B cell (primary cell): Measurements from ENCODE around the gene GLIS1. TPM values are rescaled to one million over a fixed set of nuclear protein-coding genes. Genes with fewer than 3 reads are reported as not detected.

Experiments
- ATAC-seq: fragments of 200-7000 bp; cut with Tn5 transposase; one replicate; pipeline ENCODE4 v1.10.0; 2021; ENCODE audit warnings: low read depth, mild to moderate bottlenecking, moderate number of reproducible peaks, moderate library complexity
- CTCF ChIA-PET: fragments of 350-600 bp; sonication (Branson Sonifier 250); formaldehyde crosslinking; loops from one replicate; lab custom pipeline; 2021; ENCODE audit warnings: antibody characterized with exemption, inconsistent platforms; lab: Charles Lee
- POLR2A ChIA-PET: fragments of 350-600 bp; sonication (Branson Sonifier 250); formaldehyde crosslinking; loops from one replicate; lab custom pipeline; 2021; ENCODE audit warnings: antibody characterized with exemption; lab: Charles Lee
- DNase-seq: peaks from one replicate; pipeline ENCODE4 v3.0.0; 2013
- H2AFZ ChIP-seq: 2 replicates; pipeline ENCODE4 v1.6.1; 2012; ENCODE audit warnings: mild to moderate bottlenecking, low read depth, low read length; ENCODE audit not compliant: insufficient read depth, poor library complexity, severe bottlenecking
- H3K27ac ChIP-seq, 2 donors: 1 replicate in 1 of 2; 2 replicates in 1 of 2; pipeline ENCODE4 v1.5.1; 2012 to 2013; ENCODE audit warnings: low read length in 2 of 2, mild to moderate bottlenecking in 2 of 2, moderate library complexity in 1 of 2
- H3K27me3 ChIP-seq, 4 experiments: fragments of 200-600 bp in 1 of 4; sonication (generic) in 1 of 4; replicated peaks in 1 of 4; 1 replicate in 2 of 4; 2 replicates in 2 of 4; pipeline versions ENCODE4 v1.6.1 to v1.7.0; 2013 to 2016; ENCODE audit warnings: low read length in 3 of 4, mild to moderate bottlenecking in 2 of 4, mixed read lengths in 1 of 4, moderate library complexity in 1 of 4; ENCODE audit not compliant: insufficient read depth in 4 of 4, control insufficient read depth in 3 of 4; ENCODE audit errors: control extremely low read depth in 1 of 4
- H3K36me3 ChIP-seq, 2 experiments: replicated peaks in 1 of 2; 1 replicate in 1 of 2; 2 replicates in 1 of 2; pipeline versions ENCODE4 v1.6.1 to v1.7.1; 2013; ENCODE audit warnings: low read length in 1 of 2; ENCODE audit not compliant: insufficient read depth in 2 of 2, control insufficient read depth in 1 of 2; ENCODE audit errors: control extremely low read depth in 1 of 2, extremely low read depth in 1 of 2
- H3K4me1 ChIP-seq, 2 donors: fragments of 200-600 bp in 1 of 2; sonication (generic) in 1 of 2; 1 replicate in 1 of 2; 2 replicates in 1 of 2; pipeline versions ENCODE4 v1.5.1 to v1.6.1; 2013 to 2017; ENCODE audit warnings: low read length in 2 of 2; ENCODE audit not compliant: control insufficient read depth in 2 of 2, insufficient read depth in 2 of 2
- H3K4me2 ChIP-seq: replicated peaks from 2 replicates; pipeline ENCODE3; 2012; ENCODE audit warnings: mild to moderate bottlenecking, low read depth, low read length; ENCODE audit not compliant: poor library complexity, severe bottlenecking
- H3K4me3 ChIP-seq, 5 experiments: fragments of 200-600 bp in 1 of 5; sonication (generic) in 1 of 5; 1 replicate in 3 of 5; 2 replicates in 2 of 5; pipeline versions ENCODE4 v1.5.1 to v1.7.0; 2011 to 2016; ENCODE audit warnings: low read length in 4 of 5, mild to moderate bottlenecking in 4 of 5, low read depth in 2 of 5, control low read depth in 1 of 5, moderate library complexity in 1 of 5; ENCODE audit not compliant: insufficient read depth in 1 of 5; ENCODE audit errors: control extremely low read depth in 1 of 5, extremely low read depth in 1 of 5
- H3K79me2 ChIP-seq: fragments of 200-600 bp; sonication (generic); one replicate; pipeline ENCODE4 v1.6.0; 2016; ENCODE audit warnings: low read length; ENCODE audit not compliant: control insufficient read depth, insufficient read depth
- H3K9ac ChIP-seq: fragments of 200-600 bp; sonication (generic); 2 replicates; pipeline ENCODE4 v1.6.1; 2017; ENCODE audit warnings: mild to moderate bottlenecking, low read length, moderate library complexity
- H3K9me3 ChIP-seq, 3 donors: one replicate each; pipeline versions ENCODE4 v1.6.1 to v1.7.1; 2013; ENCODE audit warnings: low read length in 2 of 3; ENCODE audit not compliant: control insufficient read depth in 2 of 3, insufficient read depth in 1 of 3; ENCODE audit errors: control extremely low read depth in 1 of 3
- H4K20me1 ChIP-seq: 2 replicates; pipeline ENCODE4 v1.6.0; 2012; ENCODE audit warnings: mild to moderate bottlenecking, low read length; ENCODE audit not compliant: insufficient read depth, control insufficient read depth, poor library complexity, severe bottlenecking
- H3K27ac Mint-ChIP-seq: one replicate; pipeline ENCODE4 v1.8.0; 2021; ENCODE audit warnings: mixed read lengths
- H3K27me3 Mint-ChIP-seq: one replicate; pipeline ENCODE4 v1.8.0; 2021; ENCODE audit warnings: mixed read lengths
- H3K4me1 Mint-ChIP-seq: one replicate; pipeline ENCODE4 v1.8.0; 2021; ENCODE audit warnings: mixed read lengths
- H3K4me3 Mint-ChIP-seq: one replicate; pipeline ENCODE4 v1.8.0; 2021; ENCODE audit warnings: mixed read lengths
- H3K9me3 Mint-ChIP-seq: one replicate; pipeline ENCODE4 v1.8.0; 2022; ENCODE audit warnings: mixed read lengths; ENCODE audit not compliant: insufficient read depth
- CTCF ChIP-seq: fragments of 200-600 bp; IDR thresholded peaks from one replicate; pipeline ENCODE4 v1.8.0; 2022; ENCODE audit warnings: antibody characterized with exemption, mild to moderate bottlenecking
- EZH2 ChIP-seq: IDR thresholded peaks from 2 replicates; pipeline ENCODE4 v1.6.1; 2012; ENCODE audit warnings: borderline replicate concordance, low read depth, mild to moderate bottlenecking, moderate library complexity, low read length; ENCODE audit not compliant: insufficient read depth, poor library complexity, severe bottlenecking
- WGBS: methylation state at CpG from one replicate; pipeline ENCODE4 v1.1.5; 2013; ENCODE audit warnings: missing lambda C conversion rate; ENCODE audit not compliant: insufficient coverage; 5-methylcytosine and 5-hydroxymethylcytosine counted together
- intact Hi-C: fragments of 100-400 bp; cut with micrococcal nuclease; formaldehyde crosslinking; loops from one replicate; pipeline ENCODE4 v1.10.0; 2022
- polyA plus RNA-seq: library from polyadenylated mRNA; depleted of rRNA; stranded (reverse); fragments of >200 nt; gene quantifications from 2 replicates; pipeline ENCODE4 v1.2.3, GENCODE V29; 2012
- total RNA-seq, 2 donors: library from RNA; stranded (reverse); fragments of 120-200 nt in 1 of 2; gene quantifications; 1 replicate in 1 of 2; 2 replicates in 1 of 2; pipeline versions ENCODE4 v1.2.3 to v1.2.4, GENCODE V29; 2013 to 2022

Gene GLIS1
- total and polyA plus RNA-seq, 2 donors (not counting 1 experiment from before 2014, with no cell fraction given), result not detected

GRCh38 chr1:53702341-53702740, 36.6 kb downstream of the GLIS1 start:
- TF ChIP-seq EZH2 (no peak), CTCF (no peak)
- ATAC-seq, result no peak
- H3K9me3 Mint-ChIP-seq, result no peaks in the 10 kb centered on the region
- H3K27ac ChIP-seq, result no peak overlapping the region
- H3K9ac ChIP-seq, result no peak overlapping the region
- intact Hi-C loops, result no loop called here
- H3K27me3 ChIP-seq, result no peaks in the 10 kb centered on the region
- H3K4me1 Mint-ChIP-seq, result no peaks in the 10 kb centered on the region
- no peaks in the 10 kb centered on the region for H3K36me3 ChIP-seq
- no peaks in the 10 kb centered on the region for H3K79me2 ChIP-seq
- H3K4me3 Mint-ChIP-seq, result no peak overlapping the region
- H2AFZ ChIP-seq, result no peak overlapping the region
- H3K4me1 ChIP-seq, result no peaks in the 10 kb centered on the region
- DNase-seq, result no peak
- H3K4me2 ChIP-seq, result no peak overlapping the region
- H3K27me3 Mint-ChIP-seq, result peaks cover 14% of the 10 kb centered on the region
- no peak overlapping the region for H3K4me3 ChIP-seq
- no peak overlapping the region for H3K27ac Mint-ChIP-seq
- H4K20me1 ChIP-seq, result no peaks in the 10 kb centered on the region
- WGBS, result 83% methylated on average over 6 of the region's 8 CpGs
- ChIA-PET CTCF (no interaction called here), POLR2A (no interaction called here)
- H3K9me3 ChIP-seq, result peaks cover 0 to 7% (median 0%) of the 10 kb centered on the region in 3 donors

- no peak overlapping the region for H2AFZ ChIP-seq
- no peak overlapping the region for H3K4me2 ChIP-seq
- H4K20me1 ChIP-seq, result no peaks in the 10 kb centered on the region
- intact Hi-C loops, result no loop called here
- ChIA-PET CTCF (no interaction called here), POLR2A (no interaction called here)
- H3K4me3 ChIP-seq, result no peak overlapping the region
- ATAC-seq (no peak), DNase-seq (no peak)
- TF ChIP-seq EZH2, result no peak
- TF ChIP-seq CTCF, result no peak
- H3K4me1 Mint-ChIP-seq, result no peaks in the 10 kb centered on the region
- peaks cover 11% of the 10 kb centered on the region for H3K27me3 Mint-ChIP-seq
- no peaks in the 10 kb centered on the region for H3K27me3 ChIP-seq
- H3K9me3 Mint-ChIP-seq, result no peaks in the 10 kb centered on the region
- no peaks in the 10 kb centered on the region for H3K36me3 ChIP-seq
- peaks cover 0 to 7% (median 0%) of the 10 kb centered on the region in 3 donors for H3K9me3 ChIP-seq
- H3K4me1 ChIP-seq, result no peaks in the 10 kb centered on the region
- no peak overlapping the region for H3K27ac ChIP-seq
- no peak overlapping the region for H3K9ac ChIP-seq
- WGBS, result 100% methylated on average over 1 of the region's 3 CpGs
- no peaks in the 10 kb centered on the region for H3K79me2 ChIP-seq
- H3K4me3 Mint-ChIP-seq, result no peak overlapping the region
- H3K27ac Mint-ChIP-seq, result no peak overlapping the region
Measured at GRCh38 chr1:53700776-53701175, 38.2 kb downstream of the GLIS1 start.
